ENCODE results near the gene CHRNE.

DNA sequence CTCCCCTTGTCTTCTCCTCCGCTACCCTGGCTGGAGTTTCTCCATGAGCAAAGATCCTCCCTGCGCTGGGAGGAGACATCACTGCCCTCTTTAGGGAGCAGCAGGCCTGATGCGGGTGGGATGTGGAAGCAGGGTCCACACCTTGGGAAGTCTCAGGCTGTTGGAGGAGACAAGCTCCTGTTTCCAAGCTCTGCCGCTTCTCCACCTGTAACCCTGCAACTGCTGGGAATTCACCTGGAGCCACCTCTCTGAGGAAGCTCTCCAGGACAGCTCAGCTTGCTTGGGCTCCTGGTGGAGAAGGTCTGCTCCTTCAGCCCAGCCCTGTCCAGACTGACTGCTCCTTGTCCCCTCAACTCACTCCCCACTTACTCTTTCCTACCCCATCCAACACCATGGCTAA lies 18.4 kb downstream of the CHRNE start:
- no peak for TF ChIP-seq POLR2AphosphoS5 (IDR thresholded peaks at IDR 0.05; ENCODE audit: insufficient read depth in 1 of 2, low read depth in 1 of 2)
- TF ChIP-seq, protein P1, sequence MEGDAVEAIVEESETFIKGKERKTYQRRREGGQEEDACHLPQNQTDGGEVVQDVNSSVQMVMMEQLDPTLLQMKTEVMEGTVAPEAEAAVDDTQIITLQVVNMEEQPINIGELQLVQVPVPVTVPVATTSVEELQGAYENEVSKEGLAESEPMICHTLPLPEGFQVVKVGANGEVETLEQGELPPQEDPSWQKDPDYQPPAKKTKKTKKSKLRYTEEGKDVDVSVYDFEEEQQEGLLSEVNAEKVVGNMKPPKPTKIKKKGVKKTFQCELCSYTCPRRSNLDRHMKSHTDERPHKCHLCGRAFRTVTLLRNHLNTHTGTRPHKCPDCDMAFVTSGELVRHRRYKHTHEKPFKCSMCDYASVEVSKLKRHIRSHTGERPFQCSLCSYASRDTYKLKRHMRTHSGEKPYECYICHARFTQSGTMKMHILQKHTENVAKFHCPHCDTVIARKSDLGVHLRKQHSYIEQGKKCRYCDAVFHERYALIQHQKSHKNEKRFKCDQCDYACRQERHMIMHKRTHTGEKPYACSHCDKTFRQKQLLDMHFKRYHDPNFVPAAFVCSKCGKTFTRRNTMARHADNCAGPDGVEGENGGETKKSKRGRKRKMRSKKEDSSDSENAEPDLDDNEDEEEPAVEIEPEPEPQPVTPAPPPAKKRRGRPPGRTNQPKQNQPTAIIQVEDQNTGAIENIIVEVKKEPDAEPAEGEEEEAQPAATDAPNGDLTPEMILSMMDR (IDR thresholded peaks at IDR 0.05), result no peak
